Activated naive CD4-positive, alpha-beta T cell treated with anti-CD3 and anti-CD28 coated beads for 36 hours (primary cell): ENCODE measurements around the gene GGPS1. TPM values are rescaled to one million over a fixed set of nuclear protein-coding genes. Genes with fewer than 3 reads are reported as not detected.
"Not testable (repeated sequence)": the region's sequence is repeated elsewhere in the genome, so short reads cannot be mapped to it uniquely, and the experiment has no call there.

Experiments used
- CTCF ChIA-PET: fragments of 350-600 bp; sonication (Branson Sonifier 250); formaldehyde crosslinking; loops from one replicate; lab custom pipeline; 2021; ENCODE audit warnings: antibody characterized with exemption; lab: Charles Lee
- DNase-seq: peaks from one replicate; pipeline ENCODE4 v3.0.0-alpha.2; 2020
- H3K27ac Mint-ChIP-seq: one replicate; pipeline ENCODE4 v1.8.0; 2021; ENCODE audit warnings: mild to moderate bottlenecking, mixed read lengths
- H3K27me3 Mint-ChIP-seq: one replicate; pipeline ENCODE4 v1.8.0; 2021; ENCODE audit warnings: low read depth, mixed read lengths
- H3K36me3 Mint-ChIP-seq: one replicate; pipeline ENCODE4 v1.8.0; 2021; ENCODE audit warnings: low read depth, mixed read lengths
- H3K4me1 Mint-ChIP-seq: one replicate; pipeline ENCODE4 v1.8.0; 2021; ENCODE audit warnings: low read depth, mixed read lengths
- H3K4me3 Mint-ChIP-seq: one replicate; pipeline ENCODE4 v1.8.0; 2021; ENCODE audit warnings: mild to moderate bottlenecking, moderate library complexity, mixed read lengths
- H3K9me3 Mint-ChIP-seq: one replicate; pipeline ENCODE4 v1.8.0; 2021; ENCODE audit warnings: mixed read lengths
- intact Hi-C: fragments of 100-400 bp; cut with micrococcal nuclease; formaldehyde crosslinking; loops from one replicate; pipeline ENCODE4 v1.15.1; 2023
- total RNA-seq, 2 experiments: library from RNA; stranded (reverse); gene quantifications; one replicate each; pipeline ENCODE4 v1.2.3, GENCODE V29; 2021

Gene GGPS1
- 10 to 100 TPM; 35.3 to 36.9 TPM for total RNA-seq

DNA sequence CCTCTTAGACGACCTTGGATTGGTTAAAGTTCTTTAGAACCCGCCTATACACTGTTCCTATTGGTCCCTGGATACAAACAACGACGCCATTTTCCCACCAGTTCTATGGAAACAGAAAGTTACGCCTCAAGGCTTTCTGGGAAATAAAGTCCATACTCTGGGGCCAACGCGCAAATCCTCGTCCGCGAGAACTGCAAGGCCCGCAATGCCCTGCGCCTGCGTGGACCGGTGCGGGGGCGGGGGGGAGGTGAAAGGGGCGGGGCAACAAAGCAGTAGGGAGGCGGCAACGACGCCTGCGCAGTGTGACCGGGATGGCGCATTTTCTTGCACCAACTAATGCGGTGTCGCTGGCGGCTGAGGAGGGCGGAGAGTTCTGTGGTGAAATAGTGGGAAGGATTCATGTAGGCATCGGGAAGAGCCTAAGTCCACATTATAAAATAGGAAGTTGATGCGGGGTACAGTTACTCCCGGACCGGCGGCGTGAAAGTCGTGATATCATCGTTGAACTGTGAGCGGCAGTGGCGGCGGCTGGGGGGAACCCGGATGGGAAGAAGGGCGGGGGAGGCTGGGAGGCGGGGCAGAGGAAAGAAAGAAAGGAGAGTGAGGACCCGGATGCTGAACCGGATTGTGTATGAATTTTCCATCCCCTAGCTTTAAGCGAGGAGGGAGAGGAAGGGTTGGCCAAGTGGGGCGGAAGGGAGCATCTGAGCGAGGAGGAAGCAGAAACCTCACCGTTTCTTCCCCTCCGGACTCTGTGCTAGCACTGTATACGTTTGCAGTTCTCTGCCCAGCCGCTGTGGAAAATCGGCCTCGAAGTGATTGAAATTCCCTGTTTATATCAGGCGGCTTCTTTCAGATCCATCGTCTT, at the start of gene GGPS1:
Gene GGPS1, plus strand, starts transcription at position 300 of the 868 bp plus-strand sequence. CDS start 6,695 bp downstream, outside the sequence.
- peak within 1 kb of the TSS; percentile 94 for H3K27ac Mint-ChIP-seq
- H3K36me3 Mint-ChIP-seq, result peaks cover 14% of the 10 kb centered on the region
- intact Hi-C loops, result loop anchor here (1.0 to 5.0 kb wide), 20 partner anchors 11 to 956 kb away; partner anchors contain the start of genes B3GALNT2, COA6, RBM34 and TARBP1
- H3K4me3 Mint-ChIP-seq, result no peak within 1 kb of the TSS
- peaks cover 30% of the 10 kb centered on the region for H3K4me1 Mint-ChIP-seq
- CTCF ChIA-PET, result interaction anchor here (1.0 to 1.3 kb wide), 4 partner anchors 21 to 69 kb away, joined by 3 to 5 read pairs (median 4); no protein-coding TSS in a partner anchor
- H3K27me3 Mint-ChIP-seq, result no peaks in the 10 kb centered on the region
- H3K9me3 Mint-ChIP-seq, result no peaks in the 10 kb centered on the region
- peak; percentile 99 for DNase-seq

GRCh38 chr1:235278915-235279292, 49.5 kb upstream of the GGPS1 start:
- CTCF ChIA-PET, result interaction anchor here (1.3 kb wide), 1 partner anchor 11 kb away, joined by 3 read pairs; no protein-coding TSS in a partner anchor
- Mint-ChIP-seq H3K36me3 (peaks cover 2% of the 10 kb centered on the region), H3K4me1 (peaks cover 59% of the 10 kb centered on the region)

GRCh38 chr1:235279694-235280093, 48.7 kb upstream of the GGPS1 start:
- Mint-ChIP-seq H3K27me3 (no peaks in the 10 kb centered on the region), H3K36me3 (peaks cover 2% of the 10 kb centered on the region), H3K4me1 (peaks cover 61% of the 10 kb centered on the region), H3K4me3 (no peak overlapping the region), H3K27ac (no peak overlapping the region), H3K9me3 (no peaks in the 10 kb centered on the region)
- CTCF ChIA-PET, result interaction anchor here (1.3 kb wide), 1 partner anchor 12 kb away, joined by 3 read pairs; no protein-coding TSS in a partner anchor
- intact Hi-C loops, result loop anchor here (2.0 to 5.0 kb wide), 2 partner anchors 17 to 72 kb away; no protein-coding TSS in a partner anchor
- DNase-seq, result no peak

More at GRCh38 chr1:235278915-235279292, 49.5 kb upstream of the GGPS1 start:
- no peak overlapping the region for H3K27ac Mint-ChIP-seq
- intact Hi-C loops, result loop anchor here (2.0 to 5.0 kb wide), 2 partner anchors 18 to 72 kb away; no protein-coding TSS in a partner anchor
- H3K4me3 Mint-ChIP-seq, result no peak overlapping the region
- no peaks in the 10 kb centered on the region for H3K27me3 Mint-ChIP-seq
- no peaks in the 10 kb centered on the region for H3K9me3 Mint-ChIP-seq
- DNase-seq, result no peak

GRCh38 chr1:235280467-235280866, 47.9 kb upstream of the GGPS1 start:
- Mint-ChIP-seq H3K9me3 (no peaks in the 10 kb centered on the region), H3K27ac (no peak overlapping the region), H3K36me3 (peaks cover 2% of the 10 kb centered on the region), H3K4me1 (peaks cover 63% of the 10 kb centered on the region), H3K27me3 (no peaks in the 10 kb centered on the region), H3K4me3 (no peak overlapping the region)
- DNase-seq, result no peak
- CTCF ChIA-PET, result interaction anchor here (0.7 to 1.3 kb wide), 2 partner anchors 10 to 12 kb away, joined by 3 read pairs; no protein-coding TSS in a partner anchor
- intact Hi-C loops, result no loop called here

DNA sequence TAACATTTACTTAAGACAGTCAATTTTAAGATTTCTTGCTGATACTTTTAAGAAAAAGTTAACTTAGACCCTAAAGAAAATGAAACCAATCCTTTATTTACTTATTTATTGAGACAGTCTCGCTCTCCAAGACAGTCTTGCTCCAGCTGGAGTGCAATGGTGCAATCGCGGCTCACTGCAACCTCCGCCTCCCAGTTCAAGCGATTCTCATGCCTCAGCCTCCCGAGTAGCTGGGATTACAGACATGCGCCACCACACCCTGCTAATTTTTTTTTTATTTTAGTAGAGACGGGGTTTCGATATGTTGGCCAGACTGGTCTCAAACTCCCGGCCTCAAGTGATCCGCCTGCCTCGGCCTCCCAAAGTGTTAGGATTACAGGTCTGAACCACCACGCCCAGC, 44.7 kb upstream of the GGPS1 start:
- CTCF ChIA-PET, result interaction anchor here (0.8 kb wide), 2 partner anchors 9 to 25 kb away, joined by 3 to 4 read pairs; no protein-coding TSS in a partner anchor
- H3K4me3 Mint-ChIP-seq, DNase-seq, intact Hi-C loops, H3K27me3 Mint-ChIP-seq, H3K36me3 Mint-ChIP-seq, H3K27ac Mint-ChIP-seq, H3K9me3 Mint-ChIP-seq: not testable (repeated sequence)
- H3K4me1 Mint-ChIP-seq, result peaks cover 69% of the 10 kb centered on the region

- CTCF ChIA-PET, result interaction anchor here (0.8 to 0.9 kb wide), 2 partner anchors 9 to 26 kb away, joined by 3 to 4 read pairs; no protein-coding TSS in a partner anchor
- Mint-ChIP-seq H3K4me3 (no peak overlapping the region), H3K27me3 (no peaks in the 10 kb centered on the region), H3K27ac (no peak overlapping the region), H3K36me3 (no peaks in the 10 kb centered on the region), H3K4me1 (peaks cover 68% of the 10 kb centered on the region), H3K9me3 (no peaks in the 10 kb centered on the region)
- intact Hi-C loops, result no loop called here
- DNase-seq, result no peak
These were observed 44.1 kb upstream of the GGPS1 start for GRCh38 chr1:235284231-235284769.

DNA sequence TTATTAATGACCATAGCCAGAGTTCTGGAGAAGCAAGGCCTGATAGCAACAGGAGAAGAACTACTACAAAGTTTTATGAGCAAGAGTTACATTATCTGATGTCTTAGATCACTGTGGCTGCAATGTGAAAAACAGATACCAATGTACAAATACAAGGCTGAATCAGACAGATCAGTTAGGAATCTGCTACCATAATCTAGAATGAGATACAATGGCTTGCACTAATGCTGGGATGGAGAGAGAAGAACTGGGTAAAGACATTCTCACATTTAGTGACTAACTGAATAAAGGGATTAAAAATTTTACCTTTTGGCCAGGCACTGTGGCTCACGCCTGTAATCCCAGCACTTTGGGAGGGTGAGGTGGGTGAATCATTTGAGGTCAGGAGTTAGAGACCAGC, 41.7 kb upstream of the GGPS1 start:
- no peak overlapping the region for H3K4me3 Mint-ChIP-seq
- H3K36me3 Mint-ChIP-seq, result no peaks in the 10 kb centered on the region
- DNase-seq, result no peak
- H3K4me1 Mint-ChIP-seq, result peaks cover 68% of the 10 kb centered on the region
- intact Hi-C loops, result no loop called here
- no peak overlapping the region for H3K27ac Mint-ChIP-seq
- CTCF ChIA-PET, result interaction anchor here (0.5 kb wide), 1 partner anchor 53 kb away, joined by 4 read pairs; no protein-coding TSS in a partner anchor
- H3K9me3 Mint-ChIP-seq, result no peaks in the 10 kb centered on the region
- no peaks in the 10 kb centered on the region for H3K27me3 Mint-ChIP-seq

GRCh38 chr1:235287208-235287882, 41.0 kb upstream of the GGPS1 start:
- intact Hi-C loops, result no loop called here
- CTCF ChIA-PET, result no interaction called here
- peaks cover 65% of the 10 kb centered on the region for H3K4me1 Mint-ChIP-seq
- H3K36me3 Mint-ChIP-seq, result no peaks in the 10 kb centered on the region
- no peak for DNase-seq
- H3K27ac Mint-ChIP-seq, result no peak overlapping the region
- no peaks in the 10 kb centered on the region for H3K9me3 Mint-ChIP-seq
- no peak overlapping the region for H3K4me3 Mint-ChIP-seq
- no peaks in the 10 kb centered on the region for H3K27me3 Mint-ChIP-seq

GRCh38 chr1:235289859-235290739, 38.3 kb upstream of the GGPS1 start:
- no peak overlapping the region for H3K27ac Mint-ChIP-seq
- H3K27me3 Mint-ChIP-seq, result no peaks in the 10 kb centered on the region
- H3K4me3 Mint-ChIP-seq, result no peak overlapping the region
- H3K36me3 Mint-ChIP-seq, result no peaks in the 10 kb centered on the region
- H3K4me1 Mint-ChIP-seq, result peaks cover 68% of the 10 kb centered on the region
- CTCF ChIA-PET, result interaction anchor here (1.1 kb wide), 1 partner anchor 125 kb away, joined by 3 read pairs; no protein-coding TSS in a partner anchor
- H3K9me3 Mint-ChIP-seq, result no peaks in the 10 kb centered on the region
- intact Hi-C loops, result no loop called here
- no peak for DNase-seq

- Mint-ChIP-seq H3K4me1 (peaks cover 66% of the 10 kb centered on the region), H3K4me3 (no peak overlapping the region), H3K27ac (no peak overlapping the region), H3K36me3 (no peaks in the 10 kb centered on the region), H3K9me3 (no peaks in the 10 kb centered on the region), H3K27me3 (no peaks in the 10 kb centered on the region)
- no peak for DNase-seq
- CTCF ChIA-PET, result interaction anchor here (1.1 kb wide), 1 partner anchor 124 kb away, joined by 3 read pairs; no protein-coding TSS in a partner anchor
- intact Hi-C loops, result no loop called here
These were observed 37.4 kb upstream of the GGPS1 start for GRCh38 chr1:235290740-235291502.
